IMR-90 (cell line): ENCODE data around the gene PLD3. TPM values are rescaled to one million over a fixed set of nuclear protein-coding genes. Genes with fewer than 3 reads are reported as not detected.
A peak's percentile ranks its signal among the peaks of the same experiment; 100 is the strongest.

Experiments
- ATAC-seq: fragments of 200-7000 bp; cut with Tn5 transposase; 2 replicates; pipeline ENCODE4 v1.9.1; 2020; ENCODE audit warnings: low read depth, mild to moderate bottlenecking, moderate library complexity
- BruUV-seq: library from RNA; stranded (reverse); fragments of 400-500 nt; replicated peaks from 2 replicates; lab custom pipeline; 2021; lab: Mats Ljungman, UMichigan
- CTCF ChIA-PET: fragments of 300-600 bp; formaldehyde crosslinking; extraction: SDS; loops from one replicate; lab custom pipeline; 2021; ENCODE audit warnings: antibody characterized with exemption; lab: Yijun Ruan, JAX
- POLR2A ChIA-PET: fragments of 300-600 bp; sonication (Branson Sonifier 250); formaldehyde crosslinking; loops from one replicate; lab custom pipeline; 2022; ENCODE audit warnings: antibody characterized with exemption; ENCODE audit not compliant: unreplicated experiment; lab: Charles Lee
- DNase-seq: peaks from one replicate; pipeline ENCODE4 v3.0.0; 2013
- H2AFZ ChIP-seq: replicated peaks from 2 replicates; pipeline ENCODE3; 2013; ENCODE audit warnings: low read length, mild to moderate bottlenecking; ENCODE audit not compliant: poor library complexity
- H2AK5ac ChIP-seq: 2 replicates; pipeline ENCODE4 v1.6.1; 2013; ENCODE audit warnings: low read depth, low read length, inconsistent platforms
- H2AK9ac ChIP-seq: replicated peaks from 2 replicates; pipeline ENCODE3; 2013; ENCODE audit warnings: mild to moderate bottlenecking, low read depth, low read length, moderate library complexity; ENCODE audit not compliant: poor library complexity
- H2BK120ac ChIP-seq: 2 replicates; pipeline ENCODE4 v1.6.1; 2013; ENCODE audit warnings: low read depth, low read length, inconsistent platforms
- H2BK15ac ChIP-seq: 3 replicates; pipeline ENCODE4 v1.6.1; 2013; ENCODE audit warnings: low read depth, low read length, inconsistent platforms
- H2BK20ac ChIP-seq: 2 replicates; pipeline ENCODE4 v1.6.1; 2013; ENCODE audit warnings: low read depth, mild to moderate bottlenecking, inconsistent platforms, low read length, moderate library complexity
- H2BK5ac ChIP-seq: 2 replicates; pipeline ENCODE4 v1.6.1; 2013; ENCODE audit warnings: mild to moderate bottlenecking, low read depth, low read length, inconsistent platforms; ENCODE audit not compliant: poor library complexity, severe bottlenecking
- H3K14ac ChIP-seq: replicated peaks from 2 replicates; pipeline ENCODE4 v1.6.1; 2013; ENCODE audit warnings: low read depth, low read length, inconsistent platforms
- H3K18ac ChIP-seq: 2 replicates; pipeline ENCODE4 v1.6.1; 2013; ENCODE audit warnings: low read depth, low read length, control low read depth
- H3K23ac ChIP-seq: 2 replicates; pipeline ENCODE4 v1.6.1; 2013; ENCODE audit warnings: low read depth, low read length, inconsistent platforms
- H3K27ac ChIP-seq: 2 replicates; pipeline ENCODE4 v1.5.1; 2013; ENCODE audit warnings: mild to moderate bottlenecking, control low read depth, low read length; ENCODE audit not compliant: insufficient read depth
- H3K27me3 ChIP-seq: 2 replicates; pipeline ENCODE4 v1.6.1; 2013; ENCODE audit warnings: low read length; ENCODE audit not compliant: control insufficient read depth, insufficient read depth
- H3K36me3 ChIP-seq: 2 replicates; pipeline ENCODE4 v1.6.1; 2013; ENCODE audit warnings: low read length, mixed read lengths; ENCODE audit not compliant: control insufficient read depth, insufficient read depth
- H3K4ac ChIP-seq: 2 replicates; pipeline ENCODE4 v1.6.1; 2013; ENCODE audit warnings: low read depth, low read length, inconsistent platforms
- H3K4me1 ChIP-seq: 2 replicates; pipeline ENCODE4 v1.6.1; 2013; ENCODE audit warnings: low read length, mixed read lengths; ENCODE audit not compliant: control insufficient read depth, insufficient read depth
- H3K4me2 ChIP-seq: 2 replicates; pipeline ENCODE4 v1.6.1; 2013; ENCODE audit warnings: low read depth, mild to moderate bottlenecking, control low read depth, low read length, moderate library complexity
- H3K4me3 ChIP-seq: 2 replicates; pipeline ENCODE4 v1.5.1; 2013; ENCODE audit warnings: low read depth, mild to moderate bottlenecking, control low read depth, low read length, moderate library complexity; ENCODE audit not compliant: insufficient read depth
- H3K56ac ChIP-seq: 2 replicates; pipeline ENCODE4 v1.6.1; 2013; ENCODE audit warnings: low read length, inconsistent platforms; ENCODE audit not compliant: insufficient read depth; ENCODE audit errors: extremely low read depth
- H3K79me1 ChIP-seq, 2 experiments: 2 replicates each; pipeline ENCODE4 v1.6.1; 2013; ENCODE audit warnings: low read length in 2 of 2, inconsistent platforms in 1 of 2, low read depth in 1 of 2
- H3K9ac ChIP-seq: 2 replicates; pipeline ENCODE4 v1.6.1; 2013; ENCODE audit warnings: low read depth, low read length, control low read depth
- H3K9me1 ChIP-seq: 2 replicates; pipeline ENCODE4 v1.6.1; 2013; ENCODE audit warnings: low read length, inconsistent platforms; ENCODE audit not compliant: insufficient read depth
- H3K9me3 ChIP-seq: 2 replicates; pipeline ENCODE4 v1.6.1; 2013; ENCODE audit warnings: low read length; ENCODE audit not compliant: control insufficient read depth, insufficient read depth
- H4K20me1 ChIP-seq: 2 replicates; pipeline ENCODE4 v1.6.1; 2013; ENCODE audit warnings: low read length, inconsistent platforms; ENCODE audit not compliant: insufficient read depth
- H4K5ac ChIP-seq: 2 replicates; pipeline ENCODE4 v1.6.1; 2013; ENCODE audit warnings: mild to moderate bottlenecking, low read depth, low read length, control low read depth
- H4K8ac ChIP-seq, 2 experiments: 2 replicates each; pipeline ENCODE4 v1.6.1; 2013; ENCODE audit warnings: low read depth in 2 of 2, low read length in 2 of 2, control low read depth in 1 of 2, inconsistent platforms in 1 of 2
- H4K91ac ChIP-seq: 2 replicates; pipeline ENCODE4 v1.6.1; 2013; ENCODE audit warnings: low read depth, low read length, inconsistent platforms; ENCODE audit not compliant: insufficient read depth
- MAFK ChIP-seq: IDR thresholded peaks from 2 replicates; pipeline ENCODE4 v1.6.1; 2012; ENCODE audit warnings: low read depth, low read length, improper control_type of control experiment
- MXI1 ChIP-seq: IDR thresholded peaks from 2 replicates; pipeline ENCODE4 v1.6.1; 2012; ENCODE audit warnings: low read depth, mild to moderate bottlenecking, low read length, moderate library complexity, borderline replicate concordance
- NFE2L2 ChIP-seq: fragments of 150-350 bp; IDR thresholded peaks from 2 replicates; pipeline ENCODE4 v1.6.1; 2016; ENCODE audit warnings: low read depth, mild to moderate bottlenecking, low read length
- POLR2A ChIP-seq: IDR thresholded peaks from 2 replicates; pipeline ENCODE4 v1.6.1; 2012; ENCODE audit warnings: mild to moderate bottlenecking, low read depth, low read length
- USF2 ChIP-seq: fragments of 150-350 bp; IDR thresholded peaks from 2 replicates; pipeline ENCODE4 v1.6.1; 2017; ENCODE audit warnings: mild to moderate bottlenecking, antibody characterized with exemption, low read length, low read depth
- WGBS, 2 experiments: methylation state at CpG; one replicate each; pipeline versions ENCODE4 v1.1.5 to v1.1.7; 2013; ENCODE audit warnings: missing lambda C conversion rate in 2 of 2; ENCODE audit not compliant: insufficient read length in 1 of 2; ENCODE audit errors: extremely low coverage in 2 of 2; 5-methylcytosine and 5-hydroxymethylcytosine counted together
- dilution Hi-C: fragments of 300-500 bp; cut with HindIII; formaldehyde crosslinking; loops from one replicate; pipeline ENCODE4 v1.14.3; 2018; ENCODE audit warnings: low sequenced_read_pairs; ENCODE audit not compliant: unreplicated experiment
- in situ Hi-C: fragments of 300-500 bp; cut with MboI; formaldehyde crosslinking; loops from 3 replicates; pipeline ENCODE4 v1.14.3; 2019; ENCODE audit warnings: low sequenced_read_pairs, inconsistent platforms, mixed read lengths
- intact Hi-C: fragments of 100-400 bp; cut with micrococcal nuclease; formaldehyde crosslinking; loops from 2 replicates; pipeline ENCODE4 v1.10.0; 2022
- polyA plus RNA-seq, 3 experiments: library from polyadenylated mRNA; depleted of rRNA; stranded (reverse); fragments of >200 nt; gene quantifications; 2 replicates each; pipeline ENCODE4 v1.2.3, GENCODE V29; 2012; ENCODE audit warnings: low replicate concordance in 1 of 3
- total RNA-seq: library from RNA; depleted of rRNA; stranded (reverse); fragments of >200 nt; gene quantifications from 2 replicates; pipeline ENCODE4 v1.2.3, GENCODE V29; 2012

PLD3 gene
- total and polyA plus RNA-seq, 2 of the 4 experiments (the other 2 are of a cell fraction) = 117 to 665 TPM

GRCh38 chr19:40362160-40362559, 13.7 kb downstream of the PLD3 start:
- in situ Hi-C loops (no loop called here), dilution Hi-C loops (no loop called here), intact Hi-C loops (no loop called here)
- Histone ChIP-seq H3K27me3 (no peaks in the 10 kb centered on the region), H4K8ac (no peak overlapping the region), H3K36me3 (peaks cover 11% of the 10 kb centered on the region), H2BK15ac (no peak overlapping the region), H3K79me1 (peaks cover 5 to 42% of the 10 kb centered on the region in 2 experiments), H2AFZ (no peak overlapping the region), H2BK120ac (no peak overlapping the region), H3K9ac (no peak overlapping the region), H3K9me1 (peaks cover 16% of the 10 kb centered on the region), H3K4me2 (no peak overlapping the region), H3K56ac (no peak overlapping the region), H4K5ac (no peak overlapping the region), H3K9me3 (no peaks in the 10 kb centered on the region), H4K91ac (no peak overlapping the region), H3K23ac (no peak overlapping the region), H3K27ac (no peak overlapping the region), H4K20me1 (0 out of 2 replicates have a peak, but pooled peaks cover 3% of the 10 kb centered on the region), H2AK5ac (no peak overlapping the region), H3K18ac (no peak overlapping the region), H3K4me1 (peaks cover 15% of the 10 kb centered on the region), H3K4me3 (no peak overlapping the region), H3K14ac (no peak overlapping the region), H2BK5ac (no peak overlapping the region), H2AK9ac (no peak overlapping the region), H3K4ac (no peak overlapping the region), H2BK20ac (no peak overlapping the region)
- no peak for DNase-seq
- TSS peak; percentile 5 for BruUV-seq
- ChIA-PET CTCF (no interaction called here), POLR2A (no interaction called here)
- TF ChIP-seq MAFK (no peak), NFE2L2 (no peak), POLR2A (no peak), MXI1 (no peak), USF2 (no peak)
- no CpG with 5 or more reads among the region's 3 CpGs for whole genome bisulfite sequencing, 2 experiments
- no peak for ATAC-seq
